Astrocyte (in vitro differentiated cells and primary cell): ENCODE results near the gene ZFYVE16. TPM values are rescaled to one million over a fixed set of nuclear protein-coding genes. Genes with fewer than 3 reads are reported as not detected.
"Not testable (repeated sequence)": the region's sequence is repeated elsewhere in the genome, so short reads cannot be mapped to it uniquely, and the experiment has no call there.

Experiments
- DNase-seq: peaks from one replicate; pipeline ENCODE4 v3.0.0-alpha.2; 2010; ENCODE audit warnings: low read depth
- FAIRE-seq: peaks from 2 replicates; lab custom pipeline; 2011; peaks lifted over from hg19 to GRCh38; lab: Jason Lieb, UNC
- H2AFZ ChIP-seq: 2 replicates; pipeline ENCODE4 v1.6.0; 2012; ENCODE audit warnings: low read depth, low read length, inconsistent platforms
- H3K27ac ChIP-seq: 2 replicates; pipeline ENCODE4 v1.5.1; 2011; ENCODE audit warnings: low read depth, low read length, inconsistent platforms
- H3K27me3 ChIP-seq: 2 replicates; pipeline ENCODE4 v1.6.0; 2011; ENCODE audit warnings: low read length, inconsistent platforms; ENCODE audit not compliant: insufficient read depth
- H3K36me3 ChIP-seq: 2 replicates; pipeline ENCODE4 v1.5.1; 2011; ENCODE audit warnings: low read length, inconsistent platforms; ENCODE audit not compliant: insufficient read depth
- H3K4me1 ChIP-seq: 2 replicates; pipeline ENCODE4 v1.5.1; 2011; ENCODE audit warnings: low read length, inconsistent platforms; ENCODE audit not compliant: insufficient read depth
- H3K4me2 ChIP-seq: 2 replicates; pipeline ENCODE4 v1.6.0; 2012; ENCODE audit warnings: low read length, inconsistent platforms
- H3K4me3 ChIP-seq: 2 replicates; pipeline ENCODE4 v1.5.1; 2011; ENCODE audit warnings: low read depth, mild to moderate bottlenecking, low read length, inconsistent platforms; ENCODE audit not compliant: insufficient read depth
- H3K79me2 ChIP-seq: 2 replicates; pipeline ENCODE4 v1.6.0; 2012; ENCODE audit warnings: mild to moderate bottlenecking, low read length, inconsistent platforms; ENCODE audit not compliant: insufficient read depth
- H3K9ac ChIP-seq: 2 replicates; pipeline ENCODE4 v1.6.0; 2012; ENCODE audit warnings: mild to moderate bottlenecking, low read length, inconsistent platforms
- H3K9me3 ChIP-seq: 2 replicates; pipeline ENCODE4 v1.5.1; 2012; ENCODE audit warnings: low read depth, mild to moderate bottlenecking, low read length, inconsistent platforms; ENCODE audit not compliant: insufficient read depth
- H4K20me1 ChIP-seq: 2 replicates; pipeline ENCODE4 v1.6.0; 2012; ENCODE audit warnings: low read length, inconsistent platforms; ENCODE audit not compliant: insufficient read depth
- H3K27ac Mint-ChIP-seq: one replicate; pipeline ENCODE4 v1.8.0; 2021; ENCODE audit warnings: mild to moderate bottlenecking, mixed read lengths; ENCODE audit not compliant: unreplicated experiment
- H3K27me3 Mint-ChIP-seq: one replicate; pipeline ENCODE4 v1.8.0; 2021; ENCODE audit warnings: low read depth, mixed read lengths; ENCODE audit not compliant: unreplicated experiment
- H3K36me3 Mint-ChIP-seq: one replicate; pipeline ENCODE4 v1.8.0; 2021; ENCODE audit warnings: low read depth, mixed read lengths; ENCODE audit not compliant: unreplicated experiment
- H3K4me1 Mint-ChIP-seq: one replicate; pipeline ENCODE4 v1.8.0; 2021; ENCODE audit warnings: low read depth, mixed read lengths; ENCODE audit not compliant: unreplicated experiment
- H3K4me3 Mint-ChIP-seq: one replicate; pipeline ENCODE4 v1.8.0; 2021; ENCODE audit warnings: mild to moderate bottlenecking, moderate library complexity, mixed read lengths; ENCODE audit not compliant: unreplicated experiment
- H3K9me3 Mint-ChIP-seq: one replicate; pipeline ENCODE4 v1.8.0; 2021; ENCODE audit warnings: mild to moderate bottlenecking, mixed read lengths; ENCODE audit not compliant: unreplicated experiment
- EZH2 ChIP-seq: IDR thresholded peaks from 2 replicates; pipeline ENCODE4 v1.6.1; 2012; ENCODE audit warnings: mild to moderate bottlenecking, low read length, inconsistent platforms; ENCODE audit not compliant: insufficient read depth
- total RNA-seq: library from RNA; stranded (reverse); gene quantifications from 2 replicates; pipeline ENCODE4 v1.2.1, GENCODE V29; 2021
- TF ChIP-seq, protein P1 (sequence below): IDR thresholded peaks from 2 replicates; pipeline ENCODE4 v1.5.1; 2011; ENCODE audit warnings: low read depth, mild to moderate bottlenecking, inconsistent platforms, low read length, moderate library complexity; ENCODE audit not compliant: insufficient read depth

The ZFYVE16 gene
- total RNA-seq, 1 donor from 2014 or later: 48.5 TPM

DNA sequence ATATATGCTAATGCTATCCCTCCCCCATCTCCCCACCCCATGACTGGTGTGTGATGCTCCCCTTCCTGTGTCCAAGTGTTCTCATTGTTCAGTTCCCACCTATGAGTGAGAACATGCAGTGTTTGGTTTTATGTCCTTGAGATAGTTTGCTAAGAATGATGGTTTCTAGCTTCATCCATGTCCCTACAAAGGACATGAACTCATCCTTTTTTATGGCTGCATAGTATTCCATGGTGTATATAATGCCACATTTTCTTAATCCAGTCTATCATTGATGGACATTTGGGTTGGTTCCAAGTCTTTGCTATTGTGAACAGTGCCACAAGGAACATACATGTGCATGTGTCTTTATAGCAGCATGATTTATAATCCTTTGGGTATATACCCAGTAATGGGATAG is 16.6 kb upstream of the ZFYVE16 start:
- not testable (repeated sequence) for H3K9me3 Mint-ChIP-seq, H3K27ac Mint-ChIP-seq, DNase-seq, H3K27me3 ChIP-seq, H3K4me1 Mint-ChIP-seq, H3K4me2 ChIP-seq, H4K20me1 ChIP-seq, H3K79me2 ChIP-seq, H2AFZ ChIP-seq, FAIRE-seq, H3K4me1 ChIP-seq, H3K4me3 ChIP-seq, H3K27me3 Mint-ChIP-seq, H3K4me3 Mint-ChIP-seq, H3K36me3 ChIP-seq, H3K36me3 Mint-ChIP-seq, H3K9me3 ChIP-seq, H3K27ac ChIP-seq, H3K9ac ChIP-seq

DNA sequence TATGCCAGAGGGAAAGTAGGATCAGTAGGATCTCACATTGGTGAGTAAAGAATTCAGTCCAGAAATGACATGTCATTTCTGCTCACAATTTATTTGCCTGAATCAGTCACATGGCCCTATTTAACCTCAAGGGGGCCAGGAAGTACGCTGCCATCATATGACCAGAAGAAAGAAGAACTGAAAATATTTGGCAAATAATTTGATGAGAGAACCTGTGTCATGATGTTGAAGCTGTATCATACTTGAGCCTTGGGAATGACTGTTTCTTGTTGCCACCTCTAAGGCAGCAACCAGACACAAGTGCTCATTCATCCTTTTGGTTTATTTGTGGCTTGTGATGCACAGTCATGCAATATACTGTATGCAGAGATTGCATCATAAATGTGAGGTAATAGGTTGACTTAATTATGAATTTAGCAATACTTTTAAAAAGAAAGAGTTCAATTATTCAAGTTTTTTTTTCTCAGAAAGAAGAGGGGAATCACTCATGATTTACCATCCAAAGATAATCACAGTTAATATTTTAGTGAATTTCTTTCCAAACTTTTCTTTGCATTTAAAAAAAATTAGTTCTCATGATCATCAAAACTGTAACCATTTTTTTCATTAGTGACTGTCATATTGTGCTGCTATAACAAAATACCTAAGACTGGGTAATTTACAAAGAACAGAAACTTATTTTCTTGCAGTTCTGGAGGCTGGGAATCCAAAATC is 8.2 kb upstream of the ZFYVE16 start:
- no peak overlapping the region for H3K27ac Mint-ChIP-seq
- DNase-seq (peak; percentile 31), FAIRE-seq (no peak)
- no peak overlapping the region for H3K4me2 ChIP-seq
- no peaks in the 10 kb centered on the region for H3K36me3 ChIP-seq
- H2AFZ ChIP-seq: peak overlapping the region; percentile 0
- no peaks in the 10 kb centered on the region for H4K20me1 ChIP-seq
- H3K27ac ChIP-seq: no peak overlapping the region
- TF ChIP-seq EZH2: no peak
- TF ChIP-seq, protein P1, sequence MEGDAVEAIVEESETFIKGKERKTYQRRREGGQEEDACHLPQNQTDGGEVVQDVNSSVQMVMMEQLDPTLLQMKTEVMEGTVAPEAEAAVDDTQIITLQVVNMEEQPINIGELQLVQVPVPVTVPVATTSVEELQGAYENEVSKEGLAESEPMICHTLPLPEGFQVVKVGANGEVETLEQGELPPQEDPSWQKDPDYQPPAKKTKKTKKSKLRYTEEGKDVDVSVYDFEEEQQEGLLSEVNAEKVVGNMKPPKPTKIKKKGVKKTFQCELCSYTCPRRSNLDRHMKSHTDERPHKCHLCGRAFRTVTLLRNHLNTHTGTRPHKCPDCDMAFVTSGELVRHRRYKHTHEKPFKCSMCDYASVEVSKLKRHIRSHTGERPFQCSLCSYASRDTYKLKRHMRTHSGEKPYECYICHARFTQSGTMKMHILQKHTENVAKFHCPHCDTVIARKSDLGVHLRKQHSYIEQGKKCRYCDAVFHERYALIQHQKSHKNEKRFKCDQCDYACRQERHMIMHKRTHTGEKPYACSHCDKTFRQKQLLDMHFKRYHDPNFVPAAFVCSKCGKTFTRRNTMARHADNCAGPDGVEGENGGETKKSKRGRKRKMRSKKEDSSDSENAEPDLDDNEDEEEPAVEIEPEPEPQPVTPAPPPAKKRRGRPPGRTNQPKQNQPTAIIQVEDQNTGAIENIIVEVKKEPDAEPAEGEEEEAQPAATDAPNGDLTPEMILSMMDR: no peak
- H3K36me3 Mint-ChIP-seq: no peaks in the 10 kb centered on the region
- no peak overlapping the region for H3K9ac ChIP-seq
- no peaks in the 10 kb centered on the region for H3K9me3 ChIP-seq
- H3K27me3 Mint-ChIP-seq: no peaks in the 10 kb centered on the region
- H3K4me3 Mint-ChIP-seq: no peak overlapping the region
- peaks cover 3% of the 10 kb centered on the region for H3K9me3 Mint-ChIP-seq
- no peaks in the 10 kb centered on the region for H3K4me1 Mint-ChIP-seq
- no peaks in the 10 kb centered on the region for H3K27me3 ChIP-seq
- H3K4me1 ChIP-seq: no peaks in the 10 kb centered on the region
- H3K4me3 ChIP-seq: no peak overlapping the region
- H3K79me2 ChIP-seq: no peaks in the 10 kb centered on the region

DNA sequence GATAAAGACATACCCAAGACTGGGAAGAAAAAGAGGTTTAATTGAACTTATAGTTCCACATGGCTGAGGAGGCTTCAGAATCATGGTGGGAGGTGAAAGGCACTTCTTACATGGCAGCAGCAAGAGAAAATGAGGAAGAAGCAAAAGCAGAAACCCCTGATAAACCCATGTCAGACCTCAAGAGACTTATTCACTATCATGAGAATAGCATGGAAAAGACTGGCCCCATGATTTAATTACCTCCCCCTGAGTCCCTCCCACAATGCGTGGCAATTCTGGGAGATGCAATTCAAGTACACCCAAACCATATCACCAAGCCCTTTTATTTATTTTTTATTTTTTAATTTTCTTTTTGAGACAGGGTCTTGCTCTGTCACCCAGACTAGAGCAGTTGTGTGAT is 7.5 kb upstream of the ZFYVE16 start:
- H3K4me3 Mint-ChIP-seq, DNase-seq, H3K4me1 ChIP-seq, H3K9me3 Mint-ChIP-seq, H3K4me3 ChIP-seq, H3K27ac Mint-ChIP-seq, H3K4me2 ChIP-seq, H3K9ac ChIP-seq, H3K36me3 Mint-ChIP-seq, FAIRE-seq, H3K27me3 ChIP-seq, H3K9me3 ChIP-seq, H3K4me1 Mint-ChIP-seq, H3K27me3 Mint-ChIP-seq, H2AFZ ChIP-seq, H3K79me2 ChIP-seq, H3K36me3 ChIP-seq, H3K27ac ChIP-seq, H4K20me1 ChIP-seq: not testable (repeated sequence)
